Measurements from ENCODE around the gene SURF1.
"Not testable (repeated sequence)": the region's sequence is repeated elsewhere in the genome, so short reads cannot be mapped to it uniquely, and the experiment has no call there.

Gene SURF1

GRCh38 chr9:133320421-133320881 is 35.8 kb downstream of the SURF1 start:
- DNase-seq, result no peak

GRCh38 chr9:133317551-133317950 is 38.7 kb downstream of the SURF1 start:
- DNase-seq, result not testable (repeated sequence)

GRCh38 chr9:133315997-133316396 is 40.3 kb downstream of the SURF1 start:
- no peak for DNase-seq

DNA sequence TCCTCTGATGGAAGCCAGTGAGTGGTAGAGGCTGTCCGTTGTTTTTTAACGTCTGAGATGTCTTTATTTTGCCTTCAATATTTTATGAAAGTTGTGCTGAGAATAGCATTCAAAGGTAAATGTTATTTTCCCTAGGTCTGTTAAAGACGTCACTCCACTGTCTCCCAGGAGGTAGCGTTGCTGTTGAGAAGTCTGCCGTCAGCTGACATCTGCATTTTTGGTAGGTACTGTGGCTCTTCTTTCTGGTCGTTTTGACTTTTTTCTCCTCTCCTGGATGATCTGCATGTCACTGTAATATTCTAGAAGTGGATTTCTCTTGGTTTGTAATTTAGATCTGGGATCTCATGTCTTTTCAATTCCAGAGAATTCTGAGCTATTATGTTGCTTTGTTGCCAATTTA is 46.7 kb downstream of the SURF1 start:
- DNase-seq, result no peak

DNA sequence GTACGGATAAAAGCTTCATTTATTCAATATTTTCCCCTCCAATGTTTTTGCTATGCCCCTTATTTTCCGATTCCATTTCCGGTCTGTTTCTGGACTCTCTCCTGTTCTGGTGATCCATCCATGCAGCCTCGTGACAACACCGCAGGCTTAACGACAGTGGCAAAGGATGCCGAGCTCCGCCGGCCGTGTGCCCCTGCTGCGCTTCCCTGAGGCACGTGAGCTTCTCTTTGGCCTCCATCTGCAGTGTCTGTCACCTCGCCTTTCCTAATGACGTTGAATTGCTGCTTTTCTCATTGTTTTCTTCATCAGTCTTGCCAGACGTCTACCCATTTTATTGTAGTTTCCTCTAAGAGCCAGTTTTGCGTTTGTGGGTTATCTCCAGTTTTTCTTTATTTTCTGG is 49.0 kb downstream of the SURF1 start:
- no peak for DNase-seq

DNA sequence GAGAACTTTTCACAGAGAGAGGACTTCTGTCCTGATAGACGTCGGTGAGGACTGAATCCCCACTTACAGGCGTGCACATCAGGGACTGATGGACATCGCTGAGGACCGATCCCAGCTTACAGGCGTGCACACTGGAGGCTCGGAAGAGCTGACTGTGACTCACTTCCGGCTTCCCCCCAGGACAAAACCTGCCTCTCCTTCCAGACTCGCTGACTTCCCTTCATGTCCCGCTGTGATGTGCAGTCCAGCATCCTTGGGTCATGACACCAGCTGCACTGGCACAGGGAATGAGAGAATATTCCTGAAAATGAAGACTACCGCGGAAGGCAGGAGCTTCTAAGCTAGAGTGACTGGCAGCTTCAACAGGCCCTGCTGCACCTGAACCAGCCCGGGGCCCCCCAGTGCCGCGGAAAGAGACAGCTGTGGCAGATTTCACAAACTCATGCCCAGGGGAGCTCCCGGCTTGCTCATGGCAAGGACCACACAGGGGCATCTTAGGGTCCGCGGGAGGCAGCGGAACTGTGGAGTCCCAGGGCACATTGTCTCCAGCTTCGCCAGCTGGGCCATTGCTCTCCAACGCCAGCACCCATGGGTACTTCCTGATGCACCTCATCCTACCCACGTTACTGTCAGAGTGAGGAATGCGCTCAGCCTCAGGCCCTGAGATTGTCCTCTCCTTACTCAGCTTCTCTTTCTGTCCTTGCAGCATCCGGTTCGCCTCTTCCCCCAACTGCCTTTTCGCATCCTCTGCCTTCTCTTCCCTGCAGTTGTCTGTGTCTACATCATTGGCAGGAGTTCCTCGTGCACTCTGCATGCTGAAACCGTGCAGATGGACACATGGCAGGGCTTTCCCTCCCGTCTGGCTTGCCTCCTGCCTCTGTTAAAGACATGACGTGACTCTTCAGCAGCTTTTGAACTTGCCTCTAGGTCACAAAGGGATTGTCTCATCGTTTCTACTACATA is 49.8 kb downstream of the SURF1 start:
- DNase-seq, result no peak

- DNase-seq, result no peak
These were observed 50.6 kb downstream of the SURF1 start for GRCh38 chr9:133305731-133306130.

- no peak for DNase-seq
These were observed 51.6 kb downstream of the SURF1 start for GRCh38 chr9:133304477-133305377.

- no peak for DNase-seq
These were observed 52.2 kb downstream of the SURF1 start for GRCh38 chr9:133304158-133304470.

DNA sequence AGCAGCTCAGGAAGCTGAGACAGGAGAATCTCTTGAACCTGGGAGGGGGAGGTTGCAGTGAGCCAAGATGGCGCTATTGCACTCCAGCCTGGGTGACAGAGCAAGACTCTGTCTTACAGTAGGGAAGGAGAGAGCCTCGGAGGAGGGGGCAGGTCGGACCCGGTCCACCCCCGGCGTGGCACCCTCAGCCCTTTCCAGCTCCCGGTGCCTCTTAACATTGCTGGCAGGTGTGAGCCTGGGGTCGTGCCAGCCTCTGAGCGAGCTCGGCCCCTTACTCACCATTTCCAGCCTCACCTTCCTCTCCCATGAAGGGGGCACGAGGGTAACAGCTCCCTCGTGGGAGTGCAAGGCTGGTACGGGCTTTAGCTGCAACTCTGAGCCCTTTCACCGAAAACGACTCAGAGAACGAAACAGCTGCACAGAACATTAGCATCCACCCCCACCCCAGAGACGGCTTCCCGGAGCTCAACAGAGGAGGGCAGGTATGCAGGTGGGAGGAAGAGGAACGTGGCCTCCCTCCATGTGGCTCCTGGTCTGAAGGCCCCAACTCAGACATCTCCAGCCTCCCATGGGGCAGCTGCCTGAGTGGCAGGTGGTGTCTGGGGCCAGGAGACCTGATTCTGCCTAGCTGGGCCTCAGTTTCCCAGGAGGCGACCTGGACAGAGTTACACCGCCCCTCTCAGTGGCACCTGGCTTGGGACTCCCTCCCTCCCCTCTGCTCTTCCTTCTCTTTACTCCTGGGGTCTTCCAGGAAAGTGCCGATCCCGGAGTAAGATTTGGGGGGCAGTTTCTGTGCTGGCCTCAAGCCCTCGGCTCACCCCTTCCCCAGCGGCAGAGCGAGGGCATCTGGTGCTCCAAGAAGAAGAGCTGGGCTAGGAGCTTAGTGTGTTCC is 52.8 kb downstream of the SURF1 start:
- DNase-seq, result no peak
